HepG2 (cell line): ENCODE data around the gene CMIP. TPM values are rescaled to one million over a fixed set of nuclear protein-coding genes. Genes with fewer than 3 reads are reported as not detected.

Source experiments
- ATF1 ChIP-seq: IDR thresholded peaks from 2 replicates; pipeline ENCODE4 v1.6.1; 2016; ENCODE audit warnings: mild to moderate bottlenecking, control low read depth
- CENPT ChIP-seq: sonication (generic); formaldehyde crosslinking; IDR thresholded peaks from 2 replicates; pipeline ENCODE4 v1.8.0; 2022; ENCODE audit warnings: low read depth, mild to moderate bottlenecking, moderate library complexity, missing genetic modification reagents
- CREB3 ChIP-seq: sonication (generic); formaldehyde crosslinking; IDR thresholded peaks from 2 replicates; pipeline ENCODE4 v1.5.0; 2020; ENCODE audit warnings: missing genetic modification reagents
- DMAP1 ChIP-seq: IDR thresholded peaks from 2 replicates; pipeline ENCODE4 v1.6.1; 2016
- FOXA1 ChIP-seq, 2 experiments: fragments of 450-650 bp in 1 of 2; sonication (generic) in 1 of 2; formaldehyde crosslinking in 1 of 2; IDR thresholded peaks; 2 replicates each; pipeline versions ENCODE4 v1.4.0 to v1.6.1; 2016 to 2020; ENCODE audit warnings: missing genetic modification reagents in 1 of 2
- FOXK1 ChIP-seq: sonication (generic); formaldehyde crosslinking; IDR thresholded peaks from 2 replicates; pipeline ENCODE4 v1.4.0; 2020; ENCODE audit warnings: low read depth, missing genetic modification reagents, borderline replicate concordance
- FUBP1 ChIP-seq: sonication (generic); formaldehyde crosslinking; IDR thresholded peaks from 2 replicates; pipeline ENCODE4 v1.5.1; 2020; ENCODE audit warnings: missing genetic modification reagents, mild to moderate bottlenecking, borderline replicate concordance
- GABPB1 ChIP-seq: IDR thresholded peaks from 2 replicates; pipeline ENCODE4 v1.6.1; 2016; ENCODE audit warnings: mild to moderate bottlenecking, missing genetic modification reagents, moderate library complexity, missing compliant biosample characterization
- IKZF4 ChIP-seq: sonication (generic); formaldehyde crosslinking; IDR thresholded peaks from 2 replicates; pipeline ENCODE4 v1.5.1; 2020; ENCODE audit warnings: borderline replicate concordance, mild to moderate bottlenecking, low read depth, missing genetic modification reagents; ENCODE audit errors: not compliant biosample characterization
- MAFG ChIP-seq: sonication (generic); formaldehyde crosslinking; IDR thresholded peaks from 2 replicates; pipeline ENCODE4 v1.5.1; 2020; ENCODE audit warnings: mild to moderate bottlenecking, missing genetic modification reagents
- MED1 ChIP-seq: sonication (generic); formaldehyde crosslinking; IDR thresholded peaks from 2 replicates; pipeline ENCODE4 v1.4.0; 2020; ENCODE audit warnings: missing genetic modification reagents
- PHF8 ChIP-seq: sonication (generic); formaldehyde crosslinking; IDR thresholded peaks from 2 replicates; pipeline ENCODE4 v1.5.0; 2020; ENCODE audit warnings: missing genetic modification reagents
- ZBTB3 ChIP-seq: sonication (generic); formaldehyde crosslinking; IDR thresholded peaks from 2 replicates; pipeline ENCODE4 v1.4.0; 2020; ENCODE audit warnings: low read depth, mild to moderate bottlenecking, moderate library complexity, missing genetic modification reagents, borderline replicate concordance
- ZNF224 ChIP-seq: sonication (generic); formaldehyde crosslinking; IDR thresholded peaks from 2 replicates; pipeline ENCODE4 v1.5.0; 2020; ENCODE audit warnings: mild to moderate bottlenecking, missing genetic modification reagents
- ZNF383 ChIP-seq: sonication (generic); formaldehyde crosslinking; IDR thresholded peaks from 2 replicates; pipeline ENCODE4 v1.4.0; 2020; ENCODE audit warnings: missing genetic modification reagents, mild to moderate bottlenecking, borderline replicate concordance
- ZNF563 ChIP-seq: sonication (generic); formaldehyde crosslinking; IDR thresholded peaks from 2 replicates; pipeline ENCODE4 v1.8.0; 2022; ENCODE audit warnings: mild to moderate bottlenecking, moderate library complexity, missing genetic modification reagents
- ZNF781 ChIP-seq: sonication (generic); formaldehyde crosslinking; IDR thresholded peaks from 2 replicates; pipeline ENCODE4 v1.5.1; 2020; ENCODE audit warnings: borderline replicate concordance, mild to moderate bottlenecking, missing genetic modification reagents; ENCODE audit errors: not compliant biosample characterization
- ZNF883 ChIP-seq: sonication (generic); formaldehyde crosslinking; IDR thresholded peaks from 2 replicates; pipeline ENCODE4 v1.5.1; 2020; ENCODE audit warnings: mild to moderate bottlenecking, missing genetic modification reagents; ENCODE audit errors: not compliant biosample characterization
- ZSCAN21 ChIP-seq: sonication (generic); formaldehyde crosslinking; IDR thresholded peaks from 2 replicates; pipeline ENCODE4 v1.8.0; 2022; ENCODE audit warnings: mild to moderate bottlenecking, missing genetic modification reagents, moderate library complexity, borderline replicate concordance
- polyA plus RNA-seq, 8 experiments: library from polyadenylated mRNA; depleted of rRNA in 3 of 8; stranded (reverse) in 7 of 8; unstranded in 1 of 8; fragments of >200 nt; fragmentation: Illumina TruSeq in 4 of 8; extraction: Trizol in 4 of 8; gene quantifications; 2 replicates each; pipeline versions ENCODE4 v1.2.1 to v1.2.3, GENCODE V29; 2011 to 2016; ENCODE audit warnings: low read depth in 4 of 8, missing spikeins in 1 of 8, mixed read lengths in 1 of 8; ENCODE audit not compliant: insufficient read depth in 1 of 8
- total RNA-seq, 5 experiments: library from RNA; depleted of rRNA; stranded (reverse); fragments of >200 nt; fragmentation: Illumina TruSeq; extraction: Trizol; gene quantifications; 2 replicates each; pipeline ENCODE4 v1.2.3, GENCODE V29; 2016; ENCODE audit warnings: low read depth in 1 of 5
- TF ChIP-seq, protein P1 (sequence below): sonication (generic); formaldehyde crosslinking; IDR thresholded peaks from 2 replicates; pipeline ENCODE4 v1.4.0; 2020; ENCODE audit warnings: missing genetic modification reagents, borderline replicate concordance

CMIP gene
- total and polyA plus RNA-seq, 2 of the 13 experiments (the other 11 are each of a cell fraction or from before 2014, with no cell fraction given), result 10.9 to 18.1 TPM

GRCh38 chr16:81745704-81746558 is 301.3 kb downstream of the CMIP start (continued):
- TF ChIP-seq CENPT (CRISPR knock-in tag), result no peak
- no peak; the same call in 1 of the 2 replicates for TF ChIP-seq CREB3 (CRISPR knock-in tag)
- TF ChIP-seq, protein P1, sequence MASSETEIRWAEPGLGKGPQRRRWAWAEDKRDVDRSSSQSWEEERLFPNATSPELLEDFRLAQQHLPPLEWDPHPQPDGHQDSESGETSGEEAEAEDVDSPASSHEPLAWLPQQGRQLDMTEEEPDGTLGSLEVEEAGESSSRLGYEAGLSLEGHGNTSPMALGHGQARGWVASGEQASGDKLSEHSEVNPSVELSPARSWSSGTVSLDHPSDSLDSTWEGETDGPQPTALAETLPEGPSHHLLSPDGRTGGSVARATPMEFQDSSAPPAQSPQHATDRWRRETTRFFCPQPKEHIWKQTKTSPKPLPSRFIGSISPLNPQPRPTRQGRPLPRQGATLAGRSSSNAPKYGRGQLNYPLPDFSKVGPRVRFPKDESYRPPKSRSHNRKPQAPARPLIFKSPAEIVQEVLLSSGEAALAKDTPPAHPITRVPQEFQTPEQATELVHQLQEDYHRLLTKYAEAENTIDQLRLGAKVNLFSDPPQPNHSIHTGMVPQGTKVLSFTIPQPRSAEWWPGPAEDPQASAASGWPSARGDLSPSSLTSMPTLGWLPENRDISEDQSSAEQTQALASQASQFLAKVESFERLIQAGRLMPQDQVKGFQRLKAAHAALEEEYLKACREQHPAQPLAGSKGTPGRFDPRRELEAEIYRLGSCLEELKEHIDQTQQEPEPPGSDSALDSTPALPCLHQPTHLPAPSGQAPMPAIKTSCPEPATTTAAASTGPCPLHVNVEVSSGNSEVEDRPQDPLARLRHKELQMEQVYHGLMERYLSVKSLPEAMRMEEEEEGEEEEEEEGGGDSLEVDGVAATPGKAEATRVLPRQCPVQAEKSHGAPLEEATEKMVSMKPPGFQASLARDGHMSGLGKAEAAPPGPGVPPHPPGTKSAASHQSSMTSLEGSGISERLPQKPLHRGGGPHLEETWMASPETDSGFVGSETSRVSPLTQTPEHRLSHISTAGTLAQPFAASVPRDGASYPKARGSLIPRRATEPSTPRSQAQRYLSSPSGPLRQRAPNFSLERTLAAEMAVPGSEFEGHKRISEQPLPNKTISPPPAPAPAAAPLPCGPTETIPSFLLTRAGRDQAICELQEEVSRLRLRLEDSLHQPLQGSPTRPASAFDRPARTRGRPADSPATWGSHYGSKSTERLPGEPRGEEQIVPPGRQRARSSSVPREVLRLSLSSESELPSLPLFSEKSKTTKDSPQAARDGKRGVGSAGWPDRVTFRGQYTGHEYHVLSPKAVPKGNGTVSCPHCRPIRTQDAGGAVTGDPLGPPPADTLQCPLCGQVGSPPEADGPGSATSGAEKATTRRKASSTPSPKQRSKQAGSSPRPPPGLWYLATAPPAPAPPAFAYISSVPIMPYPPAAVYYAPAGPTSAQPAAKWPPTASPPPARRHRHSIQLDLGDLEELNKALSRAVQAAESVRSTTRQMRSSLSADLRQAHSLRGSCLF (CRISPR knock-in tag), result no peak
- TF ChIP-seq FOXA1 (IDR thresholded peaks at IDR 0.05), result no peak
- no peak for TF ChIP-seq FOXA1 (CRISPR knock-in tag; IDR thresholded peaks at IDR 0.05)
- TF ChIP-seq ZNF883 (CRISPR knock-in tag), result peak; percentile 47
- no peak for TF ChIP-seq FUBP1 (CRISPR knock-in tag)
- peak; percentile 64 for TF ChIP-seq ZNF781 (CRISPR knock-in tag)
- TF ChIP-seq MAFG, result no peak
- peak; percentile 81 for TF ChIP-seq PHF8 (CRISPR knock-in tag)
- TF ChIP-seq ATF1 (CRISPR knock-in tag), result peak; percentile 19; the same call in 1 of the 2 replicates
- TF ChIP-seq ZNF383 (CRISPR knock-in tag), result no peak
- TF ChIP-seq DMAP1, result no peak
- no peak for TF ChIP-seq ZNF224 (CRISPR knock-in tag)
- peak; percentile 100 for TF ChIP-seq GABPB1 (CRISPR knock-in tag)
- TF ChIP-seq ZSCAN21 (CRISPR knock-in tag), result no peak
- TF ChIP-seq ZNF563 (CRISPR knock-in tag), result no peak; the same call in 1 of the 2 replicates
- TF ChIP-seq ZBTB3, result no peak
- no peak for TF ChIP-seq FOXK1 (CRISPR knock-in tag)
- TF ChIP-seq MED1 (CRISPR knock-in tag), result peak; percentile 22; the same call in 1 of the 2 replicates
- no peak for TF ChIP-seq IKZF4
